Stomach (tissue), 4 donors: ENCODE results near the gene SPAAR.

ENCODE experiments used
- CTCF ChIP-seq, 7 experiments: fragments of 450-650 bp in 4 of 7; fragments of 200-600 bp in 3 of 7; sonication (generic) in 3 of 7; IDR thresholded peaks; one replicate each; pipeline ENCODE4 v1.5.1; 2016 to 2019; ENCODE audit warnings: antibody characterized with exemption in 7 of 7, control low read depth in 2 of 7, mild to moderate bottlenecking in 1 of 7
- EP300 ChIP-seq: sonication (generic); formaldehyde crosslinking; IDR thresholded peaks from one replicate; pipeline ENCODE4 v1.6.1; 2017; ENCODE audit warnings: antibody characterized with exemption
- POLR2A ChIP-seq, 4 donors: fragments of 450-650 bp; IDR thresholded peaks; one replicate each; pipeline ENCODE4 v1.6.1; 2016; ENCODE audit warnings: antibody characterized with exemption in 4 of 4, control low read depth in 2 of 4, mild to moderate bottlenecking in 1 of 4, moderate library complexity in 1 of 4
- POLR2AphosphoS5 ChIP-seq, 3 donors: sonication (generic); formaldehyde crosslinking; IDR thresholded peaks; one replicate each; pipeline ENCODE4 v1.6.1; 2016; ENCODE audit warnings: antibody characterized with exemption in 3 of 3

- TF ChIP-seq CTCF (IDR thresholded peaks at IDR 0.05) (no peak), POLR2A (IDR thresholded peaks at IDR 0.05) (no peak), EP300 (no peak), POLR2AphosphoS5 (IDR thresholded peaks at IDR 0.05) (peak in 1 of 3 donors; percentile 32)
Observed at GRCh38 chr9:35923927-35924763, 14.9 kb downstream of the SPAAR start.
